GM13977 (cell line): ENCODE data around the gene PARVG.

ENCODE experiments used
- DNase-seq: peaks from one replicate; pipeline ENCODE4 v3.0.0; 2012; ENCODE audit warnings: low spot score
- in situ Hi-C: fragments of 300-500 bp; cut with MboI; formaldehyde crosslinking; loops from one replicate; pipeline ENCODE4 v1.12.0; 2022; ENCODE audit warnings: low sequenced_read_pairs, low pct_unique_long_range_greater_than_20kb, mixed read lengths, inconsistent platforms; ENCODE audit not compliant: unreplicated experiment
- TF ChIP-seq, protein P1 (sequence below): IDR thresholded peaks from 2 replicates; pipeline ENCODE4 v1.5.1; 2012; ENCODE audit warnings: mild to moderate bottlenecking, control low read depth; ENCODE audit not compliant: insufficient read depth; ENCODE audit errors: extremely low read depth, missing control alignments

The PARVG gene, protein sequence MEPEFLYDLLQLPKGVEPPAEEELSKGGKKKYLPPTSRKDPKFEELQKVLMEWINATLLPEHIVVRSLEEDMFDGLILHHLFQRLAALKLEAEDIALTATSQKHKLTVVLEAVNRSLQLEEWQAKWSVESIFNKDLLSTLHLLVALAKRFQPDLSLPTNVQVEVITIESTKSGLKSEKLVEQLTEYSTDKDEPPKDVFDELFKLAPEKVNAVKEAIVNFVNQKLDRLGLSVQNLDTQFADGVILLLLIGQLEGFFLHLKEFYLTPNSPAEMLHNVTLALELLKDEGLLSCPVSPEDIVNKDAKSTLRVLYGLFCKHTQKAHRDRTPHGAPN

GRCh38 chr22:44180706-44181032 is at the start of gene PARVG:
TSS of gene PARVG (plus strand) at chr22:44180925. CDS start at chr22:44183330, 2,405 bp downstream.
- DNase-seq, result peak; percentile 85
- TF ChIP-seq, protein P1, sequence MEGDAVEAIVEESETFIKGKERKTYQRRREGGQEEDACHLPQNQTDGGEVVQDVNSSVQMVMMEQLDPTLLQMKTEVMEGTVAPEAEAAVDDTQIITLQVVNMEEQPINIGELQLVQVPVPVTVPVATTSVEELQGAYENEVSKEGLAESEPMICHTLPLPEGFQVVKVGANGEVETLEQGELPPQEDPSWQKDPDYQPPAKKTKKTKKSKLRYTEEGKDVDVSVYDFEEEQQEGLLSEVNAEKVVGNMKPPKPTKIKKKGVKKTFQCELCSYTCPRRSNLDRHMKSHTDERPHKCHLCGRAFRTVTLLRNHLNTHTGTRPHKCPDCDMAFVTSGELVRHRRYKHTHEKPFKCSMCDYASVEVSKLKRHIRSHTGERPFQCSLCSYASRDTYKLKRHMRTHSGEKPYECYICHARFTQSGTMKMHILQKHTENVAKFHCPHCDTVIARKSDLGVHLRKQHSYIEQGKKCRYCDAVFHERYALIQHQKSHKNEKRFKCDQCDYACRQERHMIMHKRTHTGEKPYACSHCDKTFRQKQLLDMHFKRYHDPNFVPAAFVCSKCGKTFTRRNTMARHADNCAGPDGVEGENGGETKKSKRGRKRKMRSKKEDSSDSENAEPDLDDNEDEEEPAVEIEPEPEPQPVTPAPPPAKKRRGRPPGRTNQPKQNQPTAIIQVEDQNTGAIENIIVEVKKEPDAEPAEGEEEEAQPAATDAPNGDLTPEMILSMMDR, result no peak
- in situ Hi-C loops, result no loop called here

DNA sequence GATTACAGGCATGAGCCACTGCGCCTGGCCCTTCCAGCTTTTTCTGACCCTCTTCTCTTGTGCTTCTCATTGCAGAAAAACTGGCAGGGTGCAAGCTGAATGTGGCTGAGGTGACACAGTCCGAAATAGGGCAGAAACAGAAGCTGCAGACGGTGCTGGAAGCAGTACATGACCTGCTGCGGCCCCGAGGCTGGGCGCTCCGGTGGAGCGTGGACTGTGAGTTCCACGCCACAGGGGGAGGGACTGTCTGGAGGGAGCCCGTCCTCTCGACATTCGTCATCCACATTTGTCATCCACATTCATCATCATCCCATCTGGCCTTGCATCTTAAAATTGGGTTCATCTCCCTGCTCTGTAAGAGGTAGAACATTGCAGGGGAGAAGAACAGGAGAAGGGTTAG is 49.3 kb upstream of the PARVG start:
- no peak for DNase-seq
- in situ Hi-C loops, result no loop called here
- TF ChIP-seq, protein P1, result no peak

DNA sequence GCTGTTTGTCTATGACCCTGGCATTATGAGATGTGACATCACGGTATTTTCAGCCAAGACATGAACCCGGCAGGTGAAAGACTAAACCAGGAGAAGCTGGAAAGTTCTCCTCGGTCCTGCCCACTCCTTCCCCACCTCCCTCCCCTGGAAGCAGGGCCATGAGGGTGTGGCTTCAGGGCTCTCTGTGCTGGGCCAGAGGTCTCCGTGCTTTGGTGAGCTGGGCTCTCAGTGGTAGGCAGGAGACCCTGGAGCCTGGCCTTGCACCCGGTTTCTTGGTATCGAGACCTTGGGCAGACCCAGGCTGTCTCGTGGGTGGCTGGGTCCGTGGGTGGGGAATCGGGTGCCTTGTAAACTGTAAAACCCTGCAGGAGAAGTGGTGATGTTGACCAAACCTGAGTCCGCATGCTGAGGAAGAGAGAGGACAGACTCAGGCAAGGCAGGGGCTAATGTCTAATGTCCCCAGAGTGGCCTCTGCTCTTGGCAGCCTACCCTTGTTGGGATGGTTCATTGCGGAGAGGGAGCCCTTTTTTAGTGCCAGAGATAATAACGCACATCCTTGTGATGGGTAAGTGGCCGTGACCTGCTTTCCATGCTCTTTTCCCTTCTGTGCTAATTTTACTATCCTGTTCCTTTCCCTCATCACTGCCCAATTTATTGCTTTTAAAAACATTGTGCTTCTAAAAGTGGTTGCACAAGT is 48.6 kb upstream of the PARVG start:
- TF ChIP-seq, protein P1, result no peak
- DNase-seq, result no peak
- in situ Hi-C loops, result no loop called here

GRCh38 chr22:44132724-44133123 is 48.0 kb upstream of the PARVG start:
- no peak for DNase-seq
- in situ Hi-C loops, result no loop called here
- TF ChIP-seq, protein P1, result no peak

DNA sequence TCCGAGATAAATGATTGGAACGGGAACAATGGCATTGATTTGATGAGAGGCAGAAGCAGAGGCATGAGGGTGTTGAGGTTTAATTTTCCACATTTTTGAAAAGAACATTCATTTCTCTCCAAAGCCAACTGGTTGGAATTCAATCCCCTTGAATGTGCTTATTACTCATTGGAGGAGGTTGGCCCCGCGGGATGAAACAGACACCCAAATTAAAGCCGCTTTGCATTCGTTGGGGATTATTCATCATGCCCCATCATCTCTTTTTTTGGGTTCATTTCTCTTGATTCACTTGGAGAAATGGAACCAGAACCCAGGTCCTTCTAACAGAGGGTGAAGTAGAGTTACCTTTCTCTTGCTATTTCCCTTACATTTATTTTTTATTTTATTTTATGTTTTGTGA is 47.6 kb upstream of the PARVG start:
- DNase-seq, result no peak
- in situ Hi-C loops, result no loop called here
- TF ChIP-seq, protein P1, result no peak

DNA sequence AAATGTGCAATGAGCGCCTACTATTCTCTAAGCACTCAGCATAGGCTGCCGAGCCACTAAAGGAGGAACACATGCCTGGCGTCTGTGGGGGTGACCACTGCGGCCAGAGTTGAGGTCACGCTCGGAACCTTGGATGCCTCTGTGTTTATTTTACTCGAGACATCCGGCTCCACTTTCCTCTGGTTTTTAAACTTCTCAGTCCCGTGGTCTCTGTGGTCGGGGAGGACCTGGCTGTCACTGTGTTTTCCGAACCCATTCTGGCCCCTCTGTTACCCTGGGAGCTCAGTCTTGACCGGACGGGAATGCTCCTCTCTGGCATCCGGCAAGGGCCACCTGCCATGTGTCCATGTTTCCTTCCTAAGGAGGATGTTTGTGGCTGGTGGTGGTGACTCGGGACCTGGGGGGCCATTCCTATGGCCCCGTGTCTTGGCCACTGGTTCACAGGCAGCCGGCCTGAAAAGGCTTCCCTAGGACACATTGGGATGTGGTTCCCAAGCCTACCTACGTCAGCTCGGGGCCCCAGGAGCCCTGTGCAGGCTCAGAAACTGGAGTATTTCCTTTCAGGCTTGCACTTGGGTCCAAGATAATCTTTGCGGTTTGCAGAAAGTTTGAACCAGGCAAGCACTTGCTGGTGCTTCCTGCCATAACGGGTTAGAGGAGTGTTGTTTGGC is 46.7 kb upstream of the PARVG start:
- TF ChIP-seq, protein P1, result no peak
- in situ Hi-C loops, result no loop called here
- DNase-seq, result no peak
